CD4-positive, alpha-beta T cell treated with Interferon alpha-2 for 1 hour (primary cell): Measurements from ENCODE around the gene RTKN2.
"Not testable (repeated sequence)": the region's sequence is repeated elsewhere in the genome, so short reads cannot be mapped to it uniquely, and the experiment has no call there.

Source experiments
- DNase-seq, 2 donors: peaks; one replicate each; pipeline ENCODE4 v3.0.0-alpha.2; 2020 to 2022

Gene RTKN2, protein sequence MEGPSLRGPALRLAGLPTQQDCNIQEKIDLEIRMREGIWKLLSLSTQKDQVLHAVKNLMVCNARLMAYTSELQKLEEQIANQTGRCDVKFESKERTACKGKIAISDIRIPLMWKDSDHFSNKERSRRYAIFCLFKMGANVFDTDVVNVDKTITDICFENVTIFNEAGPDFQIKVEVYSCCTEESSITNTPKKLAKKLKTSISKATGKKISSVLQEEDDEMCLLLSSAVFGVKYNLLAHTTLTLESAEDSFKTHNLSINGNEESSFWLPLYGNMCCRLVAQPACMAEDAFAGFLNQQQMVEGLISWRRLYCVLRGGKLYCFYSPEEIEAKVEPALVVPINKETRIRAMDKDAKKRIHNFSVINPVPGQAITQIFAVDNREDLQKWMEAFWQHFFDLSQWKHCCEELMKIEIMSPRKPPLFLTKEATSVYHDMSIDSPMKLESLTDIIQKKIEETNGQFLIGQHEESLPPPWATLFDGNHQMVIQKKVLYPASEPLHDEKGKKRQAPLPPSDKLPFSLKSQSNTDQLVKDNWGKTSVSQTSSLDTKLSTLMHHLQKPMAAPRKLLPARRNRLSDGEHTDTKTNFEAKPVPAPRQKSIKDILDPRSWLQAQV

DNA sequence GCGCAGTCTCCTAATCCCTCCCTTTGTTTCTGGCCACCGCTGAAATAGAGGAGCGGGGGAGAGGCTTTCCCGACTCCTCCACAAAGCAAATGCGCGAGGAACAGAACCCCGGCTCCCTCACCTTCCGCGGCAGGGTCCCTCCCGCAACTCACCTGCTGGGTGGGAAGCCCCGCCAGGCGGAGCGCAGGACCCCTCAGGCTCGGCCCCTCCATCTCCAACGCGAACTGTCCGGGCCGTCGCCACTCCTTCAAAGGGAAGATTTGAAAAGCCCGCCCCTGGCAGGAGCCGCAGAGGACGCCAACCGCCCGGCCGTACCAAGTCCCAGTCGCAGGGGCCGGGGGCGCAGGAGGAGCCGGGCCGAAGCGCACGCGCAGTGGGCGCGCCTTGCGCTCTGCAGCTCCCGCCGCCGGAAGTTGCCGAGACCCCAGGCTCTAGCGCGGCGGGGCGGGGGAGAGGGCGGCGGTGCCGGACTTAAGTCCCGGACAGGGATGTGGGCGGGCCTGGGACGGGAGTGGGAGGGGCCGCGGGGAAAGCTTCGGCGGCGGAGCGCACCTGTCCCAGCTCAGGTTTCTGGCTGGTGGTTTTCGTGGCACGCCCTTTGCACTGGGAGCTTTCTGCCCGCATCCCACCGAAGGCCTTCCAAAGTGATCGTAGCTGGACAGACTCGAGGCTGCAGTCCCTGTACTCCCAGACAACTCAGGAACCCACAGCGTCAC lies at the start of gene RTKN2:
RTKN2 (minus strand) TSS at position 446 of the 716 bp plus-strand sequence; CDS start at position 212, 234 bp downstream.
- DNase-seq: peak; percentile 74 to 80

DNA sequence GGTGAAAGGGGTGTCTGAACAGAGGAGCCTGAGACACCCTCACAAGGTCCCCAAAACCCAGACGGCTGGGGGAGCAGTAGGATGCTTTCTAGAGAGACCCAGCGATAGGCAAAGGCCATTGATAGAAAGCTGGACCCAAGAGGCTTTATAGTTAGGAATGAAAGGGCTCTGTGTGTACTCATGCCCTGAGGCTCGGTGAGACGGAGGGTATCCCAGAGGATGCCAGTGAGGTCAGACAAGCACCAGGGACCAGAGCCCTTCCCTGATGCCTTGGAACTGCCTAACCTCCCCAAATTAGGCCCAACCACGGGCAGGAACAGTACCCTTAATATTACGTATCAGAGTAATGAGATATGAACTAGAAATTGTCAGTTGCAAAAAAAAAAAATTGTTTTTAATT lies 48.6 kb upstream of the RTKN2 start:
- DNase-seq: no peak

DNA sequence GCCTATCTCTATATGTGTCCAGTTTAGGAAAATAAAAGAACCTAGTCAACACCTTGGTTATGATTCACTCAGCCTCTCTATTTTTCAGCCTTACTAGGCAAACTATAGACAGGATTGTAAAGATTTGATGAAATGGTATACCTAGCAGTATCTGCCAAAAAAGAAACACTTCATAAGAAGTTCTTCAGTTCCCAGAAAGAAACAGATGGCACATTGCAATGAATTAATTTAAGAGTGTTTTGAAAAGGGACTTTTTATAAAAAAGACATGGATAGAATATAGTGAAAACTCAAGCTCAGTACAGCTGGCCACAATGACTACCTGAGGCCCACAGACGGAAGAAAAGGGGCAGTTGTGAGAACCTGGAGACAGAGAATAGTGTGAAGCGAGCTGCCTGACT lies 40.6 kb upstream of the RTKN2 start:
- DNase-seq: no peak

DNA sequence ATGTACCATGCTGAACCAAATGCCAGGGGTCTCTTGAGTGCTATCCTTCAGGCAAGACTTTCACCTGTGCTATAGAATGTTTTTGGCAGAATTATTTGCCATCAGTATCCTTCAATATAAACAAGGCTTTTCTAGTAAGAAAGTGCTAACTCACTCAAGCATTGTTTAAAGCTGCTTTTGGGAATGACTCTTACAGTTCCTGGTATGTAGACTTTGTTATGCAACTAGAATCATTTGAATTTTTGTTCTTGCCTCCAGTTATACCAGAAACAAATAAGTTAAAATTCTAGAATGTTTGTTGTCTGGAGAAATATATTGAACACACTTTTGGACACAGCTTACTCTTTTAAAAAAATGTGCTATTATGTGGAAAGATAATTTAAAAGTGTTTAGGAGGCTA lies 39.5 kb upstream of the RTKN2 start:
- DNase-seq: no peak

DNA sequence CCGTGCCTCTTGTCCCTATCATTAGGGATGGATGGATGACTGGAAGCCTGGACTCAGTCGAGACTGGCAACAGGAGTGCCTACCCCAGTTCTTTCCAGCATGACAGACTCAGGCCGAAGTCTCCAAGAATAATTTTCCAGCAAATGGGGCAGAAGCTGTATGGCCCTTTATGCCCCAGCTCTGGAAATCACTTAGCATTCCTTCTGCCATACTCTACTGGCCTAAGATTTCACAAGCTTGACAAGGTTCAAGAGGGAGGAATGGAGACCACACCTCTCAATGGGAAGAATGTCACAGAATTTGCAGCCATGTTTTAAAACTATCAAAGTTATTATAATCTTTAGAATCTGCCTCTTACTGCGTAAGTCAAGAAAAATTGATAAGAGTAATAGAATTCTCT lies 39.0 kb upstream of the RTKN2 start:
- no peak for DNase-seq

DNA sequence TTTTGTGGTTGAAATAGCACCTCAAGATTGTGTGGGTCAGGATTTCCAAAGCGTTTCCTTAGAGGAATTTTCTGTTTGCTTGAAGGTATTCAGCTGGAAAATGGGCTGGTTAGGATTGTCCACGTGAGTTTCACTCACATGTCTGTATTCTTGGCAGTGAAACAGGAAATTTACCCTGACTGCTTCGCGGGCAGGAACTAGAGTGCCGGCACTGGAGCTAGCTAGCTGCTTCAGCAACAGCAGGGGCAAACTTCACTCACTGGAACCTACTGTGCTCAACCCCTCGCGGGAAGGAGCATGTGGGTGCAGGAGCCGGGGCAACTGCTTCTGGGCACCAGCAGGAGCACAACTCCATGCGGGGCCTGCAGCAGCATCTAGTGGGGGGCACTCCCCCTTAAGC lies 38.0 kb upstream of the RTKN2 start:
- DNase-seq: peak; percentile 3 to 10

DNA sequence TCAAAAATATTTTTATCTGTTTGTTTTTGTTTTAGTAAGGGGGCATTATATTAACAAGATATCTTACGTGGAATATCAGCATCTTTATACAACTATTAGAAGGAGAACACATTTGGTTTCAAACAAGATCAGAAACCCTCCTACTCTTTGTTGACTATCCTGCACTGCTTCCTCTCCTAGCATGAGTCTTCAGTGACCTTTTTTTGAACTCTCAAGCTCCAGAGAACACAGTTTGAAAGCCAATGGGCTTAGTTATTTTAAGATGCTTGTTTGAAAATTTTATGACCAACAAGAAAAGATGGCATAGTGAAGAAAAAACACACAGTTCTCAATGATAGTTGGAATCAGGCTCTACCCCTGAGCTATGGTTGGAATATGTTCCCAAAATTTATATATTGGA lies 37.2 kb upstream of the RTKN2 start:
- no peak for DNase-seq

DNA sequence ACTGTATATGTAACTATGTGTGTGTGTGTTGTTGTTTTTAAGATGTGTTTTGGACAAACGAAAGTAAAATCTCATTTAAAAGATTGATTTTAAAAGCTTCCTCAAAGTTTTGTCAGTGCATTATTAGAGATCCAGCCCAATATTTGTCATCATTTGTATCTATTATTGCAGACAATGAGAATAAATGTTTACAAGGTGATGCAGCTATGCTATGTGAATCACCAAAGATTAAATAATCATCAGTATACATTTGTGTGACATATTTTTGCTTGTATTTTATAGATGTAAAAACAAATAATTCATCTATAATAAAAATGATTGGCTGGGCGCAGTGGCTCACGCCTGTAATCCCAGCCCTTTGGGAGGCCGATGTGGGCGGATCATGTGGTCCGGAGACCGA lies 35.3 kb upstream of the RTKN2 start:
- no peak for DNase-seq

DNA sequence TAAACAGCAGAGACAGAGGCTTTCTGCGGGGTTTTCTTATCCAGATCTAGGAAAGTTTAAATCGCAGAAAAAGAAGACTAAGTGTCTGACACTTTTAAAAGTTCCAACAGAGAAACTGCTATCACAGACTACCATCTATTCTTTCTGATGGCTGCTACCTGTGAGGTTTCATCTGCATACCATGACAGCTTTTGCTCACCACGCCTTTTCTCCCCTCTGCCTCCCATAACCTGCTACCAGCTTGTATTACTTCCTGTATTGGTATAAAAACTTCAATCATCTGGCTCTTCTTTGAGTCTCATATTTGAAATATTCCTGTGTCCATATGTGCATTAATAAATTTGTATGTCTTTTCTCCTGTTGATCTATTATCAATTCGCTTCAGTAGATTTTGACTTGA lies 34.1 kb upstream of the RTKN2 start:
- DNase-seq: no peak

DNA sequence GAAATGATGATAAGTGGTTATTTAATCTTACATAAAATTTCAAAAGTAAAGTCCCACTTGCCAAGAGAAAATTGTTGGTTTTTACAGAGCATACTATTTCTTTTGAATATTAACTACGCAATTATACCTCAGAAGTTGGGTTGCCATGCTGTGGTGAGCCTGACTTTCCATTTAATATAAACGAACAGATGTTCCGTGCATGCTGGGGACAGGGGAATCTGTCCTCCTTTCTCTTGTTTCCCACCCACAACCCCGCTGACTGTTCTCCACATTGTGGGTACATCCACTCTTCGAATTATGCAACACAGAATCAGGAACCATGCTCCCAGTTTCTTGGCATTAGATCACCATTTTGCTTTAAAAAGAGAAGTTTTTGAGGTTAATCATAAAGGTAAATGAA lies 29.2 kb upstream of the RTKN2 start:
- no peak for DNase-seq

DNA sequence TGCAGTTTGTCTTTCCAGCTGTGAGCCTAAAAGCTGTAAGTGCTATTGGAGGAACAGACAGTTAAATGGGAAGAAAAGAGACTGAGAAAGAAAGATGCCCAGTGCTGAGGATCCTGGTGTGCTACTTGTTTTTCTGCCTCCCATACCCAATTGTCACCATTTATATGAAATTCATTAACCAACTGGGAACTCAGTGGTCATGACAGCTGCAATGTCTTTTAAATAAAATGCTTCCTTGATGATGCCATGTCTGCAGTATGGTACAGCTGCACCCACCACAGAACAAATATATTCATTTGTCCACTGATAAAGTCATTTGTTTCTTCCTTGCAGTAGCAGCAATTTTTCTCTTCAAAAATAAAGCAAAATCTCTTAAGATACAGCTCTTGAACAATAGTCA lies 15.6 kb upstream of the RTKN2 start:
- no peak for DNase-seq

DNA sequence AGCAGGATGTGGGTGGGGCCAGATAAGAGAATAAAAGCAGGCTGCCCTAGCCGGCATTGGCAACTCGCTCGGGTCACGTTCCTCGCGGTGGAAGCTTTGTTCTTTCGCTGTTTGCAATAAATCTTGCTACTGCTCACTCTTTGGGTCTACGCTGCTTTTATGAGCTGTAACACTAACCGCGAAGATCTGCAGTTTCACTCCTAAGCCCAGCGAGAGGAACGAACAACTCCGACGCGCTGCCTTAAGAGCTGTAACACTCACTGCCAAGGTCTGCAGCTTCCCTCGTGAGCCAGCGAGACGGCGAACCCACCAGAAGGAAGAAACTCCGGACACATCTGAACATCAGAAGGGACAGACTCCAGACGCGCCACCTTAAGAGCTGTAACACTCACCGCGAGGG lies 12.7 kb upstream of the RTKN2 start:
- DNase-seq: not testable (repeated sequence)

DNA sequence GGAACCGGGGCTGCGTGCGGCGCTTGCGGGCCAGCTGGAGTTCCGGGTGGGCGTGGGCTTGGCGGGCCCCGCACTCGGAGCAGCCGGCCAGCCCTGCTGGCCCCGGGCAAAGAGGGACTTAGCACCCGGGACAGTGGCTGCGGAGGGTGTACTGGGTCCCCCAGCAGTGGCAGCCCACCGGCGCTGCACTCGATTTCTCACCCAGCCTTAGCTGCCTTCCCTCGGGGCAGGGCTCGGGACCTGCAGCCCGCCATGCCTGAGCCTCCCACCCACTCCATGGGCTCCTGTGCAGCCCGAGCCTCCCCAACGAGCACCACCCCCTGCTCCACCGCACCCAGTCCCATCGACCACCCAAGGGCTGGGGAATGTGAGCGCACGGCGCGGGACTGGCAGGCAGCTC lies 11.7 kb upstream of the RTKN2 start:
- DNase-seq: not testable (repeated sequence)

DNA sequence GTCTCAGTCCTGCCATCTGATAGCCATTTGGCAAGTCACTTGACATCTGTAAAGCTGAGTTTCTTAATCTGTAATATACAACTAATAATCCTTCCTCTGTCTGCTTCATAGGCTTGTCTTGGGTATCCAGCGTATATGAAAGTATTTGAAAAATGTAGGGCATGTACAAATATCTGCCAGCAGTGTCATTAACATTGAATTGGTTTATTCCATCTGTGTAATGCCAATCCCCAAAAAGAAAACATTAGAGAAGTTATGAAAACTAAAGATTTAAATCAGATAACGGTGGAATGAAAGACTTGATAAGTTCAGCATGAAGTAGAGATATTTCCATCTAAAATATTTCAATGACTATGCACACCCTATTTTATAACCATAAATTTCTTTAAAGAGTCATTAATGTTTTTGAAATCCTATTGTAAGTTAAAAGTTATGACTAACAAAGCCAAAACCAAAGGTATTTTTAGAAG lies 9.8 kb upstream of the RTKN2 start:
- DNase-seq: no peak

DNA sequence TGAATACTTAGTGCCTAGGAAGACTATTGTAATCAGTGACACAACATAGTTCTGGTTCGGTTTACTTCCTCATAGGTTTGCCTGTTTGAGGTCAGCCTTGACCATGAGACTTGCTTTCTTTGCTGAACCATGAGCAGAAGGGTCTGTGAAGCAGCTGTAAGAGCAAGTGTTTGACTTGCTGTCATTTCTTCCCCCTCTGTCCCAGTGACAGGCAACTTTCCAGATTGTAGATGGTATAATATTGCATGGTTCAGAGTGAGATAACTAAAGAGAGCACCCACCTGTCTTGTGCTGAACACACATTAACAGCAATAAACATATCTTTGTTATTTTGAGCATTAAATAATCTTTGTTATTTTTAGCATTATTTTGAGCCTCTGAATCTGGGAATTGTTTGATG lies 9.3 kb upstream of the RTKN2 start:
- no peak for DNase-seq

DNA sequence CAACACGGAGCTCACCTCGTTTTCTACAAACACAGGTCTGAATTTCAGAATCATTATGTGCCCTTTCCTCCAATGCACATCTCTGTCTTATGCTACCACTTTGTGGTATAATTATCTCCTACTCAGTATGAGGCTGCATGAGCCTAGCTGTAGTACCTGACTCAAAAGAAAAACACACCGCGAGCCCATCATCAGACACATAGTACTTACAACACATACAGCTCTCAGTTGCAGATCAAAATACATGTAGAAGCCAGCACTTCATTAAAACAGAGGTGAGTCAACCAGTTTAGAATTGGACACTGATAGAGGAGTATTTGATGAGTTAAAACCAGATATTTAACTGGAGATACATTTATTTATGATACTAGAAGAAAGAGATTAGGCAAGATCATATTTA lies 1.4 kb upstream of the RTKN2 start:
- no peak for DNase-seq

DNA sequence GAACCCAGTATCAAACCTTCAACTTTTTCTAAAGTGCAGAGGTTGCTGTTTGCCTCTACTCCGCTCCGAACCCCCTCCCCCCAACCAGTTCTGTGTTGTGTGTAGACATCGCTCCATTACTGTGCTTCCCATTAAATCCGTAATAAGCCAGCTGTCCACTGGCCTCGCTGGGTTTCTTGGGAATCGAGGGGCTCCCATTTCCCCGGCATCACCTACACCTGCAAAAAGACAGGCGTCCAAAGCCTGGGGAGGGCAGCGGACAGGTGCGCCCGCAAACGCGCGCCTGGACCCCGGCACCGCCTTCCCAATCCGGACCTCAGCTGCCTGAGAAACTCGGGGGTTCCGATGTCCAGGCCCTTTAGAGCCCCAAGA lies 631 bp downstream of the RTKN2 start:
- no peak for DNase-seq

DNA sequence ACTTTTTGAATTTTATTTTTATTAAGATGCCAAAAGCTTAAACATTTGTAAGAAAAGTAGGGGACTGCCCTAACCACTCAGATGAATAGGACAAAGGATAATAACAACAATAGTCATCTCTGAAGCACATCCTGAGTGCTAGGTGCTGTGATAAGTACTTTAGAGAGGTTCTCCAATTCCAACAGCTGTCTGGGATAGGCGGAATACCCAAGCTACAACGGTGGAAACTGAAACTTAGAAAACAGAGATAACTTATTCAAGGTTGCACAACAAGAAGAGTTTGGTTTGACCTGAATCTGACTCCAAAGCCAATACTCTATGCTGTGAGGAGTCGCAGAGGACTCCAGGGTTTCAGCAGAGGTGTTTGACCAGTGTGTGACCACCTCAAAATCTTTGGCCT lies 2.0 kb downstream of the RTKN2 start:
- DNase-seq: no peak

DNA sequence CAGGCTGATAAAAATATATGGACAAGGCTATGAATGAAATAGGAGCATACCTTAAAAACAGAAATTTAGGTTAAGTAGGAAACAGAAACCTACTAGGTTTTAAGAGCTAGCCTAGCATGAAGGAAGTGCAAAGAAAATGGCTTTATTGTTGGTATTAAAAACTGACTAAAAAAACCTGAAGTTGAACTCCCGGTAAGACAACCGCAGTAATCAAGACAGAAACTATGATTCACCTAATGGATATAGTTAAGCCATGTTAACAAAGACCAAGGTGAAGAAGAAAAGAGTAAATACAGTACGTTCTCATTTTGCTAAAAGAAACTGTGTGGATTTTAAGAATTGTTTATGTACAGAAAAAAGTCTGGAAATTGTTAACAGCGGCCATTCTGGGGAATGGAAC lies 2.5 kb downstream of the RTKN2 start:
- DNase-seq: no peak

DNA sequence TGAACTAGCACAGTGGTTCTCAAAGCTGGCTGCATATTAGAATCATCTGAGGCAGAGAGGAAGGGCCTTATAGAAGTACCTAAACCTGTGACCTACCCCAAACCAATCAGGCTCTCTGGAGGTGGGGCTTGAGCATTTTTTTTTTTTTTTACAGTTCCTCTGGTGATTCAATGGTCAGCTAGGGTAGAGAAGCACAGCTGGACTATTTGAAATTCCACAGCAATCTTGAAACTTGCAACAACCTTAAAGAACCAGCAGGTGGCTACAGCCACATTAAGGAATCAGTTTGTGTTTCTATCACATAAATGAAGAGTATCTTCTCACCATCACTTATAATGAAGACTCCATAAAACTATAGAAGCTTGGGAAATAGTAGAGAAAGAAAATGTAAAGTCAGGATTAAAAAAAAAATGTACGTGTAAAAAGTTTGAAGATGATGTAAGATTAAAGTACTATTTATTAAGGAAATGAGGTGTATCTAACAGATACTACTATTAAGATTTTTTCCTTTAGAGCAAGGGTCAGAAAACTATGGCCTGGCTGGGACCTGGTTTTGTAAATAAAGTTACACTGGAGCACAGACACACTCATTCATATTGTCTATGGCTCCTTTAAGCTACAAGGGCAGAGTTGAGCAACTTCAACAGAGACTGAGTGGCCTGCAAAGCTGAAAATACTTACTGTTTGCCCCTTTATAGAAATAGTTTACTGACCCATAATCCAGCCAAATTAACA lies 3.8 kb downstream of the RTKN2 start:
- DNase-seq: peak in 1 of 2 donors; percentile 40

DNA sequence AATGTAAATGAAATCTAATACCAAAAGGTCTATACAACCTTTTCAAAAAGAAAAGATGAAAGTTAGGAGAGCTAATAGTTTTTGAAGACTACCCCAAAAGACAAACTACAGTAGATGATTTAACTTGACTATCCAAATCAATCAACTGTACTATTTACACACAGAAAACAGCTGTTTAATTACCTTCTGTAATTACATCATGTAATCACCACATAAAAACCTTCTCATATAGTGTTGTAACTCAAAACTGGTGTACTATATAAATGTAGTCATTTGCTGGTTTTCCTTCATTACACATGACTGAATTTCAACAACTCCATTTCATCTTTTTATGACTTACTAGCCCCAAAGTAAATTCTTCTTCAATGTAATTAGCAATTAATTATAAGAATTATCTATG lies 4.5 kb downstream of the RTKN2 start:
- no peak for DNase-seq

DNA sequence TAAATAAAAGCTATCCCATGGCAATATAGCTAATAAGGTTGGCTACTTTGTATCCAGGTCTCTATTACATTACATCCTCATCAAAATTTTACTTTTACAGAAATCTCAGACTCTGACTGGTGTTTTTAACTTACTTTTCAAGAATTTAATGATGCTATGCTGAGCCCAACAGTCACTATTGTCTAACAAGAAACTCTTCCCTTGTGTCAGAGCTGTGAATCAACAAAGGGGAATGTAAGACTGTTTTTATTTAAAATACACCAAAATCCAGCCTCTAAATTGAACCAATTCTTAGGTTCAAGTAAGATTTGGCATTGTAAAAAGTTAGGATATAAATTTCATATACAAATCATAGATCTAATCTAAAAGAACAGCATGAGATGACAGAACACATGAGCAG lies 7.0 kb downstream of the RTKN2 start:
- DNase-seq: no peak

DNA sequence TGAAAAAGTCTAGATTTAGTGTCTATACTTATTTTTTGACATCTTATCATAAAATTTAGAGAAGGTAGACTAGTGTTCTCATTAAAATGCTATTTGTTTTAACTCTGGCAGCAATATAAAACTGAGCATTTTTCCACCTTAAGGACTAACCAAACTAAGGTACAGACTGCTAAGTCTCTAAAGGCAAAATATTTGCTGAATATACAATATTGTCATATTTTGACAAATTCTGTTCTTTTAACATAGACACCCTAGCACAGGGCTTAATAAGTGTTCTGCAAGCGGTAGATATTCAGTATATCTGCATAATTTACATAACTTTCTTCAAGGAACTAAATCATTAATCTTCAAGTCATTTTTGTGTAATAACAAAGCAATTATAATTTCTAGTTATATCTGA lies 8.6 kb downstream of the RTKN2 start:
- DNase-seq: no peak
